HEK293 (cell line): ENCODE measurements around the gene GDE1.

Source experiments
- CTCF ChIA-PET: fragments of 350-600 bp; formaldehyde crosslinking; extraction: SDS; loops from one replicate; lab custom pipeline; 2021; ENCODE audit warnings: antibody characterized with exemption; lab: Yijun Ruan, JAX
- POLR2A ChIA-PET: fragments of 300-600 bp; formaldehyde crosslinking; extraction: SDS; loops from one replicate; lab custom pipeline; 2020; ENCODE audit warnings: antibody characterized with exemption, inconsistent platforms; lab: Yijun Ruan, JAX
- H3K27ac ChIP-seq: fragments of 200-500 bp; sonication (Bioruptor generic); 2 replicates; pipeline ENCODE4 v1.5.1; 2014; ENCODE audit warnings: low read depth, low read length, control low read depth, inconsistent platforms; ENCODE audit errors: extremely low read depth
- H3K36me3 ChIP-seq, 2 experiments: fragments of 200-500 bp in 1 of 2; sonication (Bioruptor generic) in 1 of 2; 1 replicate in 1 of 2; 2 replicates in 1 of 2; pipeline ENCODE4 v1.5.1; 2014 to 2017; ENCODE audit warnings: inconsistent platforms in 2 of 2, low read length in 2 of 2; ENCODE audit not compliant: control insufficient read depth in 2 of 2, insufficient read depth in 1 of 2
- H3K4me1 ChIP-seq: fragments of 200-500 bp; sonication (Bioruptor generic); 2 replicates; pipeline ENCODE4 v1.5.1; 2014; ENCODE audit warnings: mild to moderate bottlenecking, low read length, inconsistent platforms; ENCODE audit not compliant: control insufficient read depth, insufficient read depth
- H3K4me3 ChIP-seq: 2 replicates; pipeline ENCODE4 v1.5.1; 2011; ENCODE audit warnings: low read depth, mild to moderate bottlenecking, control low read depth, low read length, moderate library complexity
- H3K9me3 ChIP-seq: fragments of 200-500 bp; sonication (Bioruptor generic); 2 replicates; pipeline ENCODE4 v1.5.1; 2014; ENCODE audit warnings: low read depth, low read length, inconsistent platforms; ENCODE audit not compliant: control insufficient read depth, insufficient read depth
- AEBP2 ChIP-seq: fragments of 450-650 bp; formaldehyde crosslinking; IDR thresholded peaks from 2 replicates; pipeline ENCODE4 v1.5.1; 2016; ENCODE audit warnings: missing biosample characterization, missing genetic modification characterization, borderline replicate concordance
- CTCF ChIP-seq: fragments of 450-650 bp; formaldehyde crosslinking; IDR thresholded peaks from 2 replicates; pipeline ENCODE4 v1.5.1; 2016; ENCODE audit warnings: missing biosample characterization, missing genetic modification characterization
- GLIS2 ChIP-seq: fragments of 450-650 bp; formaldehyde crosslinking; IDR thresholded peaks from 2 replicates; pipeline ENCODE4 v1.5.1; 2016; ENCODE audit warnings: missing biosample characterization, missing genetic modification characterization
- PRDM10 ChIP-seq: fragments of 450-650 bp; formaldehyde crosslinking; IDR thresholded peaks from 2 replicates; pipeline ENCODE4 v1.5.1; 2016; ENCODE audit warnings: missing biosample characterization, missing genetic modification characterization
- YY2 ChIP-seq: fragments of 450-650 bp; formaldehyde crosslinking; IDR thresholded peaks from 2 replicates; pipeline ENCODE4 v1.5.1; 2016; ENCODE audit warnings: missing biosample characterization, missing genetic modification characterization
- ZBTB17 ChIP-seq: fragments of 450-650 bp; formaldehyde crosslinking; IDR thresholded peaks from 2 replicates; pipeline ENCODE4 v1.5.1; 2016; ENCODE audit warnings: missing biosample characterization, missing genetic modification characterization
- ZBTB48 ChIP-seq: fragments of 450-650 bp; formaldehyde crosslinking; IDR thresholded peaks from 2 replicates; pipeline ENCODE4 v1.5.1; 2016; ENCODE audit warnings: missing biosample characterization, missing genetic modification characterization
- ZBTB6 ChIP-seq: fragments of 450-650 bp; formaldehyde crosslinking; IDR thresholded peaks from 2 replicates; pipeline ENCODE4 v1.5.1; 2017; ENCODE audit warnings: missing biosample characterization, missing genetic modification characterization
- ZNF175 ChIP-seq: fragments of 450-650 bp; formaldehyde crosslinking; IDR thresholded peaks from 2 replicates; pipeline ENCODE4 v1.5.1; 2016; ENCODE audit warnings: missing biosample characterization, missing genetic modification characterization
- ZNF292 ChIP-seq: fragments of 450-650 bp; formaldehyde crosslinking; IDR thresholded peaks from 2 replicates; pipeline ENCODE4 v1.5.1; 2016; ENCODE audit warnings: low read depth, missing biosample characterization, missing genetic modification characterization, borderline replicate concordance
- ZNF394 ChIP-seq: fragments of 450-650 bp; formaldehyde crosslinking; IDR thresholded peaks from 2 replicates; pipeline ENCODE4 v1.5.1; 2016; ENCODE audit warnings: missing biosample characterization, missing genetic modification characterization, mild to moderate bottlenecking, moderate library complexity, borderline replicate concordance
- ZNF510 ChIP-seq: fragments of 450-650 bp; formaldehyde crosslinking; IDR thresholded peaks from 2 replicates; pipeline ENCODE4 v1.5.1; 2018; ENCODE audit warnings: mild to moderate bottlenecking, missing genetic modification characterization, missing biosample characterization; ENCODE audit not compliant: insufficient replicate concordance
- ZNF521 ChIP-seq: fragments of 450-650 bp; formaldehyde crosslinking; IDR thresholded peaks from 2 replicates; pipeline ENCODE4 v1.5.1; 2017; ENCODE audit warnings: missing biosample characterization, mild to moderate bottlenecking, missing genetic modification characterization
- ZNF530 ChIP-seq: fragments of 450-650 bp; formaldehyde crosslinking; IDR thresholded peaks from 2 replicates; pipeline ENCODE4 v1.5.1; 2016; ENCODE audit warnings: low read depth, missing biosample characterization, missing genetic modification characterization
- ZNF544 ChIP-seq: fragments of 450-650 bp; formaldehyde crosslinking; IDR thresholded peaks from 2 replicates; pipeline ENCODE4 v1.5.0; 2017; ENCODE audit warnings: missing biosample characterization, missing genetic modification characterization
- ZNF558 ChIP-seq: fragments of 450-650 bp; formaldehyde crosslinking; IDR thresholded peaks from 2 replicates; pipeline ENCODE4 v1.5.1; 2016; ENCODE audit warnings: missing biosample characterization, missing genetic modification characterization
- ZNF560 ChIP-seq: fragments of 450-650 bp; formaldehyde crosslinking; IDR thresholded peaks from 2 replicates; pipeline ENCODE4 v1.5.1; 2017; ENCODE audit warnings: missing biosample characterization, missing genetic modification characterization, borderline replicate concordance
- ZNF561 ChIP-seq: fragments of 450-650 bp; IDR thresholded peaks from 2 replicates; pipeline ENCODE4 v1.5.1; 2018; ENCODE audit warnings: missing biosample characterization, missing genetic modification characterization, borderline replicate concordance
- ZNF629 ChIP-seq: fragments of 450-650 bp; formaldehyde crosslinking; IDR thresholded peaks from 2 replicates; pipeline ENCODE4 v1.5.1; 2017; ENCODE audit warnings: missing biosample characterization, missing genetic modification characterization
- ZNF747 ChIP-seq: fragments of 450-650 bp; formaldehyde crosslinking; IDR thresholded peaks from 2 replicates; pipeline ENCODE4 v1.5.1; 2016; ENCODE audit warnings: missing biosample characterization, missing genetic modification characterization
- ZNF785 ChIP-seq: fragments of 450-650 bp; formaldehyde crosslinking; IDR thresholded peaks from 2 replicates; pipeline ENCODE4 v1.5.1; 2016; ENCODE audit warnings: missing biosample characterization, missing genetic modification characterization
- ZSCAN16 ChIP-seq: fragments of 450-650 bp; formaldehyde crosslinking; IDR thresholded peaks from 2 replicates; pipeline ENCODE4 v1.5.1; 2016; ENCODE audit warnings: missing biosample characterization, missing genetic modification characterization

Gene GDE1

GRCh38 chr16:19563377-19563776 is 41.5 kb upstream of the GDE1 start (continued):
- TF ChIP-seq ZNF785 (tag by site-specific recombination) (no peak), ZNF394 (no peak), ZNF560 (tag by site-specific recombination) (no peak)

- Histone ChIP-seq H3K4me3 (no peak overlapping the region), H3K9me3 (no peaks in the 10 kb centered on the region), H3K27ac (no peak overlapping the region), H3K4me1 (no peaks in the 10 kb centered on the region), H3K36me3 (peaks cover 0 to 6% of the 10 kb centered on the region in 2 experiments; a peak in 2 of 3 replicates)
- ChIA-PET POLR2A (no interaction called here), CTCF (interaction anchor here (0.6 to 1.4 kb wide), 11 partner anchors 8 to 732 kb away, joined by 3 to 6 read pairs (median 3); partner anchors contain the start of gene GPRC5B)
- TF ChIP-seq ZNF561 (no peak), YY2 (no peak), ZNF558 (tag by site-specific recombination) (no peak), ZBTB6 (tag by site-specific recombination) (no peak), ZBTB17 (tag by site-specific recombination) (no peak), ZNF747 (tag by site-specific recombination) (no peak), ZNF292 (tag by site-specific recombination) (no peak), ZNF530 (tag by site-specific recombination) (no peak), CTCF (tag by site-specific recombination) (no peak), ZSCAN16 (tag by site-specific recombination) (no peak), ZNF175 (no peak), ZNF544 (tag by site-specific recombination) (no peak), ZNF629 (tag by site-specific recombination) (no peak), ZBTB48 (no peak), GLIS2 (tag by site-specific recombination) (no peak), AEBP2 (no peak), PRDM10 (tag by site-specific recombination) (no peak), ZNF521 (no peak), ZNF510 (tag by site-specific recombination) (no peak)
Measured at GRCh38 chr16:19560078-19560477, 38.2 kb upstream of the GDE1 start.
